Thymus (tissue), 11 donors: ENCODE measurements around the gene C4BPA. TPM values are rescaled to one million over a fixed set of nuclear protein-coding genes. Genes with fewer than 3 reads are reported as not detected.

ENCODE experiments used
- DNase-seq, 9 donors: peaks; one replicate each; pipeline ENCODE4 v3.0.0-alpha.2; 2013; ENCODE audit warnings: low spot score in 9 of 9, low read depth in 6 of 9, missing footprints in 1 of 9
- H3K27ac ChIP-seq, 2 donors: one replicate each; pipeline ENCODE4 v1.5.1; 2013; ENCODE audit warnings: control low read depth in 1 of 2, low read depth in 1 of 2, low read length in 1 of 2, mild to moderate bottlenecking in 1 of 2, moderate library complexity in 1 of 2
- H3K27me3 ChIP-seq, 2 donors: one replicate each; pipeline ENCODE4 v1.5.1; 2013; ENCODE audit warnings: low read length in 1 of 2; ENCODE audit not compliant: control insufficient read depth in 2 of 2, insufficient read depth in 1 of 2
- H3K36me3 ChIP-seq, 2 donors: one replicate each; pipeline ENCODE4 v1.5.1; 2013; ENCODE audit warnings: low read length in 1 of 2, mild to moderate bottlenecking in 1 of 2, moderate library complexity in 1 of 2; ENCODE audit not compliant: control insufficient read depth in 2 of 2, insufficient read depth in 2 of 2
- H3K4me1 ChIP-seq, 2 donors: one replicate each; pipeline ENCODE4 v1.5.1; 2013; ENCODE audit warnings: low read length in 2 of 2; ENCODE audit not compliant: control insufficient read depth in 2 of 2, insufficient read depth in 2 of 2
- H3K4me3 ChIP-seq, 2 donors: one replicate each; pipeline ENCODE4 v1.5.1; 2013; ENCODE audit warnings: low read length in 2 of 2, control low read depth in 1 of 2, mild to moderate bottlenecking in 1 of 2
- H3K9me3 ChIP-seq, 2 donors: one replicate each; pipeline ENCODE4 v1.5.1; 2013; ENCODE audit warnings: low read length in 1 of 2, mild to moderate bottlenecking in 1 of 2; ENCODE audit not compliant: control insufficient read depth in 2 of 2, insufficient read depth in 1 of 2
- WGBS: extraction: QIAGEN DNeasy Blood & Tissue Kit; methylation state at CpG from one replicate; pipeline ENCODE4 v1.1.7; 2013; 5-methylcytosine and 5-hydroxymethylcytosine counted together
- polyA plus RNA-seq: library from polyadenylated mRNA; stranded (reverse); fragments of 200-250 nt; gene quantifications from one replicate; pipeline ENCODE4 v1.2.3, GENCODE V29; 2013
- total RNA-seq: library from RNA; stranded (reverse); fragments of 120-200 nt; gene quantifications from one replicate; pipeline ENCODE4 v1.2.4, GENCODE V29; 2013
- donor health status: healthy.

The C4BPA gene
- total and polyA plus RNA-seq, 2 donors: 0.09 to 0.32 TPM

GRCh38 chr1:207128336-207128921 is 24.4 kb downstream of the C4BPA start:
- no peak overlapping the region for H3K4me3 ChIP-seq
- no peaks in the 10 kb centered on the region for H3K27me3 ChIP-seq
- H3K4me1 ChIP-seq: no peaks in the 10 kb centered on the region
- H3K27ac ChIP-seq: no peak overlapping the region
- DNase-seq: no peak
- H3K36me3 ChIP-seq: no peaks in the 10 kb centered on the region
- peaks cover 2 to 8% of the 10 kb centered on the region in 2 donors for H3K9me3 ChIP-seq

GRCh38 chr1:207129053-207129452 is 25.0 kb downstream of the C4BPA start:
- H3K4me1 ChIP-seq: no peaks in the 10 kb centered on the region
- no peaks in the 10 kb centered on the region for H3K36me3 ChIP-seq
- H3K4me3 ChIP-seq: no peak overlapping the region
- no peak for DNase-seq
- no peaks in the 10 kb centered on the region for H3K27me3 ChIP-seq
- H3K27ac ChIP-seq: no peak overlapping the region
- H3K9me3 ChIP-seq: peaks cover 2 to 8% of the 10 kb centered on the region in 2 donors

GRCh38 chr1:207130252-207131036 is 26.4 kb downstream of the C4BPA start:
- no peaks in the 10 kb centered on the region for H3K36me3 ChIP-seq
- DNase-seq: no peak
- no peak overlapping the region for H3K27ac ChIP-seq
- H3K27me3 ChIP-seq: no peaks in the 10 kb centered on the region
- H3K9me3 ChIP-seq: peaks cover 2 to 8% of the 10 kb centered on the region in 2 donors
- 94% methylated on average over 1 of the region's 1 CpG for WGBS
- no peak overlapping the region for H3K4me3 ChIP-seq
- no peaks in the 10 kb centered on the region for H3K4me1 ChIP-seq

GRCh38 chr1:207131163-207131562 is 27.1 kb downstream of the C4BPA start:
- no peak for DNase-seq
- 97% methylated on average over 4 of the region's 4 CpGs for WGBS

GRCh38 chr1:207134581-207134980 is 30.5 kb downstream of the C4BPA start:
- no peak overlapping the region for H3K27ac ChIP-seq

More at GRCh38 chr1:207131163-207131562, 27.1 kb downstream of the C4BPA start:
- H3K4me3 ChIP-seq: no peak overlapping the region
- no peaks in the 10 kb centered on the region for H3K36me3 ChIP-seq
- no peaks in the 10 kb centered on the region for H3K27me3 ChIP-seq
- no peak overlapping the region for H3K27ac ChIP-seq
- peaks cover 2 to 8% of the 10 kb centered on the region in 2 donors for H3K9me3 ChIP-seq
- H3K4me1 ChIP-seq: no peaks in the 10 kb centered on the region

GRCh38 chr1:207139616-207140015 is 35.6 kb downstream of the C4BPA start:
- WGBS: 99% methylated on average over 1 of the region's 1 CpG
- no peaks in the 10 kb centered on the region for H3K27me3 ChIP-seq
- no peak for DNase-seq
- H3K36me3 ChIP-seq: no peaks in the 10 kb centered on the region
- no peaks in the 10 kb centered on the region for H3K9me3 ChIP-seq
- no peaks in the 10 kb centered on the region for H3K4me1 ChIP-seq
- no peak overlapping the region for H3K27ac ChIP-seq
- no peak overlapping the region for H3K4me3 ChIP-seq

More at GRCh38 chr1:207134581-207134980, 30.5 kb downstream of the C4BPA start:
- no peaks in the 10 kb centered on the region for H3K27me3 ChIP-seq
- H3K9me3 ChIP-seq: no peaks in the 10 kb centered on the region
- WGBS: 68% methylated on average over 1 of the region's 1 CpG
- no peak for DNase-seq
- no peak overlapping the region for H3K4me3 ChIP-seq
- no peaks in the 10 kb centered on the region for H3K4me1 ChIP-seq
- H3K36me3 ChIP-seq: no peaks in the 10 kb centered on the region

GRCh38 chr1:207140536-207140935 is 36.5 kb downstream of the C4BPA start:
- Histone ChIP-seq H3K27ac (no peak overlapping the region), H3K9me3 (no peaks in the 10 kb centered on the region), H3K4me3 (no peak overlapping the region), H3K27me3 (no peaks in the 10 kb centered on the region), H3K36me3 (no peaks in the 10 kb centered on the region), H3K4me1 (no peaks in the 10 kb centered on the region)
- 98% methylated on average over 1 of the region's 1 CpG for WGBS
- DNase-seq: no peak

- H3K36me3 ChIP-seq: no peaks in the 10 kb centered on the region
- H3K27me3 ChIP-seq: no peaks in the 10 kb centered on the region
- 70% methylated on average over 5 of the region's 5 CpGs for WGBS
- no peaks in the 10 kb centered on the region for H3K9me3 ChIP-seq
- H3K4me3 ChIP-seq: no peak overlapping the region
- H3K4me1 ChIP-seq: no peaks in the 10 kb centered on the region
- no peak overlapping the region for H3K27ac ChIP-seq
- DNase-seq: no peak
Measured at GRCh38 chr1:207145401-207146058, 41.5 kb downstream of the C4BPA start.

- Histone ChIP-seq H3K27ac (no peak overlapping the region), H3K36me3 (no peaks in the 10 kb centered on the region), H3K9me3 (peaks cover 1 to 12% of the 10 kb centered on the region in 2 donors), H3K4me1 (no peaks in the 10 kb centered on the region), H3K4me3 (no peak overlapping the region), H3K27me3 (no peaks in the 10 kb centered on the region)
- DNase-seq: no peak
Measured at GRCh38 chr1:207151920-207152319, 47.9 kb downstream of the C4BPA start.
